Panc1 (cell line): ENCODE results near the gene FAM174C. TPM values are rescaled to one million over a fixed set of nuclear protein-coding genes. Genes with fewer than 3 reads are reported as not detected.
A peak's percentile ranks its signal among the peaks of the same experiment; 100 is the strongest.

ENCODE experiments used
- ATAC-seq: fragments of 200-7000 bp; cut with Tn5 transposase; 2 replicates; pipeline ENCODE4 v1.9.1; 2020; ENCODE audit warnings: mild to moderate bottlenecking, moderate library complexity
- BruUV-seq: library from RNA; stranded (reverse); fragments of 400-500 nt; replicated peaks from 2 replicates; lab custom pipeline; 2021; lab: Mats Ljungman, UMichigan
- CTCF ChIA-PET: fragments of 300-600 bp; sonication (Branson Sonifier 250); formaldehyde crosslinking; loops from one replicate; lab custom pipeline; 2022; ENCODE audit warnings: antibody characterized with exemption; lab: Charles Lee
- POLR2A ChIA-PET: fragments of 300-600 bp; sonication (Branson Sonifier 250); formaldehyde crosslinking; loops from one replicate; lab custom pipeline; 2022; ENCODE audit warnings: antibody characterized with exemption; lab: Charles Lee
- DNase-seq: peaks from one replicate; pipeline ENCODE4 v3.0.0-alpha.2; 2010; ENCODE audit warnings: low read depth, low spot score
- H3K27ac ChIP-seq: 2 replicates; pipeline ENCODE4 v1.5.1; 2011; ENCODE audit warnings: mild to moderate bottlenecking, low read length, inconsistent platforms
- H3K27me3 ChIP-seq: fragments of 200-500 bp; sonication (Bioruptor generic); 2 replicates; pipeline ENCODE4 v1.6.0; 2014; ENCODE audit warnings: low read length, inconsistent platforms; ENCODE audit not compliant: control insufficient read depth, insufficient read depth
- H3K36me3 ChIP-seq: fragments of 200-500 bp; sonication (Bioruptor generic); 2 replicates; pipeline ENCODE4 v1.5.1; 2014; ENCODE audit warnings: inconsistent platforms, mild to moderate bottlenecking, low read length, moderate library complexity; ENCODE audit not compliant: control insufficient read depth, insufficient read depth
- H3K4me1 ChIP-seq: 2 replicates; pipeline ENCODE4 v1.5.1; 2011; ENCODE audit warnings: inconsistent platforms, mild to moderate bottlenecking, low read length, moderate library complexity; ENCODE audit not compliant: control insufficient read depth, insufficient read depth
- H3K4me3 ChIP-seq, 2 experiments: 2 replicates each; pipeline ENCODE4 v1.5.1; 2011 to 2012; ENCODE audit warnings: low read depth in 2 of 2, low read length in 2 of 2, mild to moderate bottlenecking in 2 of 2, inconsistent platforms in 1 of 2, moderate library complexity in 1 of 2
- H3K9me3 ChIP-seq: fragments of 200-500 bp; sonication (Bioruptor generic); 2 replicates; pipeline ENCODE4 v1.5.1; 2014; ENCODE audit warnings: low read depth, mild to moderate bottlenecking, inconsistent platforms, low read length, moderate library complexity; ENCODE audit not compliant: control insufficient read depth, insufficient read depth
- CTCF ChIP-seq: fragments of 450-650 bp; IDR thresholded peaks from 2 replicates; pipeline ENCODE4 v1.5.1; 2017; ENCODE audit warnings: mild to moderate bottlenecking
- POLR2AphosphoS5 ChIP-seq: IDR thresholded peaks from 2 replicates; pipeline ENCODE4 v1.6.1; 2012; ENCODE audit warnings: mild to moderate bottlenecking, low read depth, low read length, moderate library complexity
- REST ChIP-seq, 2 experiments: IDR thresholded peaks; 2 replicates each; pipeline ENCODE4 v1.6.1; 2011 to 2012; ENCODE audit warnings: low read depth in 2 of 2, control low read depth in 1 of 2, low read length in 1 of 2, mild to moderate bottlenecking in 1 of 2, moderate library complexity in 1 of 2; ENCODE audit not compliant: insufficient read depth in 1 of 2
- SIN3A ChIP-seq: IDR thresholded peaks from 2 replicates; pipeline ENCODE4 v1.6.1; 2012; ENCODE audit warnings: low read depth, mild to moderate bottlenecking, low read length, moderate library complexity, borderline replicate concordance; ENCODE audit not compliant: insufficient read depth
- TCF7L2 ChIP-seq: IDR thresholded peaks from 2 replicates; pipeline ENCODE4 v1.6.1; 2011; ENCODE audit warnings: mild to moderate bottlenecking, low read depth, low read length, inconsistent platforms
- in situ Hi-C: cut with HindIII; loops from 2 replicates; pipeline ENCODE4 v1.10.0; 2016; ENCODE audit warnings: low sequenced_read_pairs, low pct_unique_long_range_greater_than_20kb
- intact Hi-C: fragments of 100-400 bp; cut with micrococcal nuclease; formaldehyde crosslinking; loops from one replicate; pipeline ENCODE4 v1.10.0; 2022; ENCODE audit not compliant: unreplicated experiment
- total RNA-seq: library from RNA; stranded (reverse); gene quantifications from one replicate; pipeline ENCODE4 v1.2.1, GENCODE V29; 2021; ENCODE audit not compliant: unreplicated experiment

FAM174C gene
- total RNA-seq, 1 experiment from 2014 or later = 133 TPM

- intact Hi-C loops = no loop called here
- DNase-seq = no peak
- TSS peak; percentile 80 for BruUV-seq
- Histone ChIP-seq H3K27me3 (no peaks in the 10 kb centered on the region), H3K9me3 (no peaks in the 10 kb centered on the region), H3K4me1 (peaks cover 69% of the 10 kb centered on the region), H3K4me3 (peak overlapping the region in 1 of 2 experiments; percentile 20; a peak in 1 of 4 replicates), H3K36me3 (no peaks in the 10 kb centered on the region; the same call in none of the 2 replicates), H3K27ac (peak overlapping the region; percentile 89)
- TF ChIP-seq CTCF (no peak), TCF7L2 (no peak), POLR2AphosphoS5 (no peak), REST (IDR thresholded peaks at IDR 0.05; ENCODE audit: insufficient read depth in 1 of 2, low read depth in 2 of 2, low read length in 1 of 2) (no peak), SIN3A (no peak)
- in situ Hi-C loops = no loop called here
- CTCF ChIA-PET = no interaction called here
- POLR2A ChIA-PET = interaction anchor here (0.6 kb wide), 1 partner anchor 67 kb away, joined by 8 read pairs; no protein-coding TSS in a partner anchor
- ATAC-seq = no peak
Measured at GRCh38 chr19:1258163-1258492, 17.2 kb upstream of the FAM174C start.

GRCh38 chr19:1258707-1259205, 16.6 kb upstream of the FAM174C start:
- Histone ChIP-seq H3K27ac (peak overlapping the region; percentile 89), H3K4me3 (peak overlapping the region; percentile 14 to 20; a peak in 2 of 4 replicates), H3K4me1 (peaks cover 71% of the 10 kb centered on the region), H3K27me3 (no peaks in the 10 kb centered on the region), H3K9me3 (no peaks in the 10 kb centered on the region), H3K36me3 (no peaks in the 10 kb centered on the region; the same call in none of the 2 replicates)
- DNase-seq (no peak), ATAC-seq (no peak)
- ChIA-PET CTCF (no interaction called here), POLR2A (interaction anchor here (0.6 to 1.0 kb wide), 2 partner anchors 10 to 67 kb away, joined by 5 to 8 read pairs; partner anchors contain the start of gene CIRBP)
- in situ Hi-C loops = no loop called here
- no peak for TF ChIP-seq CTCF
- TF ChIP-seq TCF7L2 = no peak
- no peak for TF ChIP-seq SIN3A
- TF ChIP-seq POLR2AphosphoS5 = no peak
- no peak for TF ChIP-seq REST (IDR thresholded peaks at IDR 0.05; ENCODE audit: insufficient read depth in 1 of 2, low read depth in 2 of 2, low read length in 1 of 2)
- intact Hi-C loops = no loop called here
- BruUV-seq = no TSS peak
